ENCODE measurements around the gene CARS2.
"Not testable (repeated sequence)": the region's sequence is repeated elsewhere in the genome, so short reads cannot be mapped to it uniquely, and the experiment has no call there.

Gene CARS2

GRCh38 chr13:110665491-110666254 lies 40.2 kb downstream of the CARS2 start:
- no peak overlapping the region for H3K4me3 ChIP-seq
- H4K20me1 ChIP-seq: peaks cover 0 to 12% (median 0%) of the 10 kb centered on the region in 11 experiments; a peak in 3 of 22 replicates
- no peak for TF ChIP-seq Cebpa-rat (IDR thresholded peaks at IDR 0.05)
- peak overlapping the region in 2 of 11 experiments; percentile 16 to 32; a peak in 2 of 22 replicates for H3K27ac ChIP-seq
- no peaks in the 10 kb centered on the region for H3K27me3 ChIP-seq
- H3K36me3 ChIP-seq: peaks cover 90 to 100% (median 97%) of the 10 kb centered on the region in 11 experiments
- no peak overlapping the region for H3K4me2 ChIP-seq
- H3K9me3 ChIP-seq (replicated peaks in 1 of 11): peaks cover 16 to 37% (median 29%) of the 10 kb centered on the region in 11 experiments
- H3K9ac ChIP-seq: no peak overlapping the region
- H3K4me1 ChIP-seq: peaks cover 0 to 11% (median 0%) of the 10 kb centered on the region in 10 experiments; a peak in 1 of 20 replicates

- Histone ChIP-seq H3K9ac (no peak overlapping the region), H3K27ac (no peak overlapping the region), H3K4me2 (no peak overlapping the region), H4K20me1 (peaks cover 0 to 12% (median 0%) of the 10 kb centered on the region in 11 experiments; a peak in 3 of 22 replicates), H3K27me3 (no peaks in the 10 kb centered on the region), H3K36me3 (peaks cover 91 to 100% (median 99%) of the 10 kb centered on the region in 11 experiments), H3K4me1 (peaks cover 0 to 11% (median 0%) of the 10 kb centered on the region in 10 experiments; a peak in 1 of 20 replicates), H3K4me3 (no peak overlapping the region), H3K9me3 (replicated peaks in 1 of 11) (peaks cover 23 to 41% (median 39%) of the 10 kb centered on the region in 11 experiments)
- no peak for TF ChIP-seq Cebpa-rat (IDR thresholded peaks at IDR 0.05)
Measured at GRCh38 chr13:110664673-110665072, 41.2 kb downstream of the CARS2 start.

- Histone ChIP-seq H3K27me3 (no peaks in the 10 kb centered on the region), H3K4me2 (no peak overlapping the region), H3K4me3 (no peak overlapping the region), H3K9me3 (replicated peaks in 1 of 11) (peaks cover 23 to 46% (median 43%) of the 10 kb centered on the region in 11 experiments), H3K9ac (no peak overlapping the region), H3K36me3 (peaks cover 86 to 100% (median 99%) of the 10 kb centered on the region in 11 experiments), H3K27ac (no peak overlapping the region), H3K4me1 (peaks cover 0 to 13% (median 3%) of the 10 kb centered on the region in 10 experiments; a peak in 14 of 20 replicates), H4K20me1 (peaks cover 0 to 12% (median 0%) of the 10 kb centered on the region in 11 experiments; a peak in 4 of 22 replicates)
- no peak for TF ChIP-seq Cebpa-rat (IDR thresholded peaks at IDR 0.05)
Measured at GRCh38 chr13:110664041-110664440, 41.9 kb downstream of the CARS2 start.

DNA sequence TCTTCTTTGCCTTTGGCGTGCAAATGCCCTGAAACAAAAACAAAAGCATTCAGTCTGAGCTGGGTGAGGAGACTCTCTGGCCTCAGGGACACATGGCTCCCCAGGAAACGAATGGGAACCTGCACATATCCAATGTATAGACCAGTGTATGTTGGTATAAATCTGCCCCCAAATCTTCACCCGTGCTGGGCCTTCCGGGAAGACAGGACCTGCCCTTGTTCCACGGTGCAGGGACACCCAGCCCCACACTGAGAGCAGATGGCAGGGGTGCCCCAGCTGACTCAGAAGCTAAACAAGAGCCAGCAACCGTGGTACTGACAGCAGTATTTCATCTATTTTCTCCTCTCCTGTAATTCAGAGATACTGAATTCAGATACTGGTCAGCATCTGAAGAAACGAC lies 42.4 kb downstream of the CARS2 start:
- Histone ChIP-seq H3K27me3 (no peaks in the 10 kb centered on the region), H3K4me1 (peaks cover 3 to 19% (median 8%) of the 10 kb centered on the region in 10 experiments; a peak in 17 of 20 replicates), H3K4me3 (no peak overlapping the region), H3K9ac (no peak overlapping the region), H4K20me1 (peaks cover 0 to 15% (median 0%) of the 10 kb centered on the region in 11 experiments; a peak in 4 of 22 replicates), H3K4me2 (no peak overlapping the region), H3K9me3 (replicated peaks in 1 of 11) (peaks cover 23 to 49% (median 44%) of the 10 kb centered on the region in 11 experiments), H3K36me3 (peaks cover 80 to 100% (median 94%) of the 10 kb centered on the region in 11 experiments), H3K27ac (no peak overlapping the region)
- TF ChIP-seq Cebpa-rat (IDR thresholded peaks at IDR 0.05): no peak

DNA sequence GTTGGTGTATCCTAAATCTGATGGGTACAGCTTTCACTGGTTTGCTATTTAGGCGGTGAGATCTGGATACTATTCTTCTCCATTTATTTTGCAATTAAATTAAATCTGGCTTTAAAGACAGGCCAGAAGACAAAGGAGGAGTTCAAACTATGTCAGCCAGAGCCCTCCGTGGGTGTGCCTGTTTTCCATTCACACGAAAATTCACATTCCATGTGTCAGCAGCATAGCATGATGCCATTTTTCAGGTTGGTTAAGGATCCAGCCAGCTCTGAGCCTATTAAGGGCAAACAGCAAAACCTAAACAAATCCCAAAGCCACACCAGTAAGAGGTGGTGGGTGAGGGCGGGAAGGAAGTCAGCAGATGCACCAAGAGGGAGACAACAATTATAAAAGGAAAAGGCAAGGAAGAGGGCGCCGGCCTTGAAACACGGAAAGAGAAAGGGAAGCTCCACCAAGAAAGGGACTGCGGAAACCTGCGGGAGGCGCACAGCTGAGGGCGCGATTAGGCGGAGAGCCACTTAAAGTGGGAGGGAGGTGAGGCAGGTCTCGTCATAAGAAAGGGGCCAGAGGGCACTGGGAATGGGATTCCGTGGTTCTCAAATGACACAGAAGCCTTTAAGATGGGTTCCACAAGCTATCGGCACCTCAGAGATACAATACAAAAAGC lies 43.0 kb downstream of the CARS2 start:
- no peak for TF ChIP-seq Cebpa-rat (IDR thresholded peaks at IDR 0.05)
- Histone ChIP-seq H3K4me3 (no peak overlapping the region), H4K20me1 (peaks cover 0 to 16% (median 0%) of the 10 kb centered on the region in 11 experiments; a peak in 5 of 22 replicates), H3K4me1 (peaks cover 6 to 23% (median 14%) of the 10 kb centered on the region in 10 experiments; a peak in 18 of 20 replicates), H3K4me2 (no peak overlapping the region), H3K9ac (no peak overlapping the region), H3K36me3 (peaks cover 77 to 97% (median 88%) of the 10 kb centered on the region in 11 experiments), H3K27me3 (no peaks in the 10 kb centered on the region), H3K27ac (no peak overlapping the region), H3K9me3 (replicated peaks in 1 of 11) (peaks cover 23 to 49% (median 44%) of the 10 kb centered on the region in 11 experiments)

- Histone ChIP-seq H3K4me3 (0 out of 20 replicates have a peak overlapping the region, but pooled peaks of 1 of the 10 experiments have one; percentile 13), H3K9me3 (replicated peaks in 1 of 11) (peaks cover 23 to 49% (median 44%) of the 10 kb centered on the region in 11 experiments), H3K36me3 (peaks cover 68 to 97% (median 83%) of the 10 kb centered on the region in 11 experiments), H3K9ac (no peak overlapping the region), H3K4me1 (peaks cover 10 to 31% (median 22%) of the 10 kb centered on the region in 10 experiments; a peak in 18 of 20 replicates), H3K27ac (no peak overlapping the region), H3K4me2 (no peak overlapping the region), H3K27me3 (no peaks in the 10 kb centered on the region), H4K20me1 (peaks cover 0 to 16% (median 0%) of the 10 kb centered on the region in 11 experiments; a peak in 6 of 22 replicates)
- no peak for TF ChIP-seq Cebpa-rat (IDR thresholded peaks at IDR 0.05)
Measured at GRCh38 chr13:110662091-110662490, 43.8 kb downstream of the CARS2 start.

DNA sequence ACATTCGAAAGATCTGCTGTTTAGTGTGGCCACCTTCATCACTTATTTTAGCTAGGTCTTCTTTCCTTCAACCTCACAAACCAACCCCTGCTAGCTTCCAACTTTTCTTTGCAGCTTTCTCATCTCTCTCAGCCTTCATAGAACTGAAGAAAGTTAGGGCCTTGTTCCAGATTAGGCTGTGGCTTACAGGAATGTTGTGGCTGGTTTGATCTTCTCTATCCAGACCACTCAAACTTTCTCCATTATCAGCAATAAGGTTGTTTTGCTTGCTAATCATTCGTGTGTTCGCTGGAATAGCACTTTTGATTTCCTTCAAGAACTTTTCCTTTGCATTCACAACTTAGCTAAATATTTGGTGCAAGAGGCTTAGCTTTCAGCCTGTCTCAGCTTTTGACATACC lies 44.7 kb downstream of the CARS2 start:
- Histone ChIP-seq H3K4me3 (no peak overlapping the region), H3K36me3 (peaks cover 60 to 91% (median 76%) of the 10 kb centered on the region in 11 experiments), H3K27me3 (no peaks in the 10 kb centered on the region), H3K4me2 (no peak overlapping the region), H3K4me1 (peaks cover 10 to 32% (median 22%) of the 10 kb centered on the region in 10 experiments; a peak in 18 of 20 replicates), H4K20me1 (peaks cover 0 to 14% (median 0%) of the 10 kb centered on the region in 11 experiments; a peak in 6 of 22 replicates), H3K9ac (no peak overlapping the region), H3K27ac (no peak overlapping the region), H3K9me3 (replicated peaks in 1 of 11) (peaks cover 23 to 49% (median 44%) of the 10 kb centered on the region in 11 experiments)
- TF ChIP-seq Cebpa-rat (IDR thresholded peaks at IDR 0.05): no peak

GRCh38 chr13:110658218-110658911 lies 47.6 kb downstream of the CARS2 start:
- Histone ChIP-seq H3K4me3 (peak overlapping the region in 1 of 10 experiments; percentile 2; a peak in 1 of 20 replicates), H3K27ac (peak overlapping the region in 10 of 11 experiments; percentile 6 to 70 (median 52); a peak in 18 of 22 replicates), H4K20me1 (peaks cover 0 to 30% (median 8%) of the 10 kb centered on the region in 11 experiments; a peak in 9 of 22 replicates), H3K9me3 (replicated peaks in 1 of 11) (peaks cover 23 to 46% (median 41%) of the 10 kb centered on the region in 11 experiments), H3K4me1 (peaks cover 10 to 23% (median 21%) of the 10 kb centered on the region in 10 experiments; a peak in 18 of 20 replicates), H3K4me2 (peak overlapping the region; percentile 15 to 82 (median 59); a peak in 18 of 22 replicates), H3K9ac (peak overlapping the region in 3 of 11 experiments; percentile 22 to 36 (median 28); a peak in 3 of 22 replicates), H3K36me3 (peaks cover 45 to 86% (median 63%) of the 10 kb centered on the region in 11 experiments)
- TF ChIP-seq Cebpa-rat (IDR thresholded peaks at IDR 0.05): peak in 3 of 11 experiments; percentile 23 to 66 (median 56); a peak in 2 of 22 replicates
- not testable (repeated sequence) for H3K27me3 ChIP-seq
